Measurements from ENCODE around the gene LRBA. TPM values are rescaled to one million over a fixed set of nuclear protein-coding genes. Genes with fewer than 3 reads are reported as not detected.
A peak's percentile ranks its signal among the peaks of the same experiment; 100 is the strongest.

The LRBA gene
- total and polyA plus RNA-seq, 5 donors from 2014 or later, result 23.0 to 95.3 (median 25.4) TPM

GRCh38 chr4:151015459-151016347, 619 bp upstream of the LRBA start:
- DNase-seq (peak; percentile 75 to 90 (median 88)), ATAC-seq (ENCODE audit: low read depth in 2 of 2) (peak; percentile 85 to 86)
- Mint-ChIP-seq H3K4me3 (peak overlapping the region; percentile 98 to 100 (median 100)), H3K27me3 (no peaks in the 10 kb centered on the region), H3K36me3 (no peaks in the 10 kb centered on the region), H3K27ac (peak overlapping the region; percentile 91 to 99 (median 99)), H3K4me1 (peaks cover 13 to 35% (median 26%) of the 10 kb centered on the region in 4 donors), H3K9me3 (no peaks in the 10 kb centered on the region)
- Histone ChIP-seq H3K36me3 (ENCODE audit: control insufficient read depth, insufficient read depth, low read length) (no peaks in the 10 kb centered on the region), H3K4me1 (ENCODE audit: control insufficient read depth, insufficient read depth, low read length, poor library complexity, severe bottlenecking) (peaks cover 40% of the 10 kb centered on the region), H3K27ac (ENCODE audit: insufficient read depth, low read length, poor library complexity, severe bottlenecking) (peak overlapping the region; percentile 94), H3K4me3 (ENCODE audit: low read depth, low read length) (peak overlapping the region; percentile 98), H3K27me3 (ENCODE audit: control insufficient read depth, insufficient read depth, low read length) (peaks cover 2% of the 10 kb centered on the region), H3K9me3 (ENCODE audit: control insufficient read depth in 2 of 2, low read length in 2 of 2) (no peaks in the 10 kb centered on the region)

- Mint-ChIP-seq H3K9me3 (no peaks in the 10 kb centered on the region), H3K36me3 (no peaks in the 10 kb centered on the region), H3K4me3 (peak overlapping the region; percentile 98 to 100 (median 100)), H3K27ac (peak overlapping the region; percentile 67 to 99 (median 91)), H3K27me3 (no peaks in the 10 kb centered on the region), H3K4me1 (peaks cover 17 to 39% (median 29%) of the 10 kb centered on the region in 4 donors)
- Histone ChIP-seq H3K27me3 (ENCODE audit: control insufficient read depth, insufficient read depth, low read length) (no peaks in the 10 kb centered on the region), H3K4me1 (ENCODE audit: control insufficient read depth, insufficient read depth, low read length, poor library complexity, severe bottlenecking) (peaks cover 40% of the 10 kb centered on the region), H3K9me3 (ENCODE audit: control insufficient read depth in 2 of 2, low read length in 2 of 2) (no peaks in the 10 kb centered on the region), H3K36me3 (ENCODE audit: control insufficient read depth, insufficient read depth, low read length) (no peaks in the 10 kb centered on the region), H3K4me3 (ENCODE audit: low read depth, low read length) (peak overlapping the region; percentile 98), H3K27ac (ENCODE audit: insufficient read depth, low read length, poor library complexity, severe bottlenecking) (peak overlapping the region; percentile 94)
- no peak for DNase-seq
- ATAC-seq (ENCODE audit: low read depth in 2 of 2), result no peak
Observed at GRCh38 chr4:151013944-151014343, 1.1 kb downstream of the LRBA start.

- Histone ChIP-seq H3K36me3 (ENCODE audit: control insufficient read depth, insufficient read depth, low read length) (no peaks in the 10 kb centered on the region), H3K4me3 (ENCODE audit: low read depth, low read length) (peak overlapping the region; percentile 98), H3K9me3 (ENCODE audit: control insufficient read depth in 2 of 2, low read length in 2 of 2) (no peaks in the 10 kb centered on the region), H3K27ac (ENCODE audit: insufficient read depth, low read length, poor library complexity, severe bottlenecking) (no peak overlapping the region), H3K4me1 (ENCODE audit: control insufficient read depth, insufficient read depth, low read length, poor library complexity, severe bottlenecking) (peaks cover 40% of the 10 kb centered on the region), H3K27me3 (ENCODE audit: control insufficient read depth, insufficient read depth, low read length) (no peaks in the 10 kb centered on the region)
- Mint-ChIP-seq H3K4me3 (peak overlapping the region; percentile 98 to 100 (median 100)), H3K9me3 (no peaks in the 10 kb centered on the region), H3K27ac (peak overlapping the region in 2 of 3 donors; percentile 31 to 91), H3K27me3 (no peaks in the 10 kb centered on the region), H3K4me1 (peaks cover 17 to 41% (median 30%) of the 10 kb centered on the region in 4 donors), H3K36me3 (no peaks in the 10 kb centered on the region)
- ATAC-seq (ENCODE audit: low read depth in 2 of 2), result no peak
- no peak for DNase-seq
Observed at GRCh38 chr4:151013491-151013890, 1.6 kb downstream of the LRBA start.

GRCh38 chr4:151012820-151013219, 2.3 kb downstream of the LRBA start:
- H3K9me3 ChIP-seq (ENCODE audit: control insufficient read depth in 2 of 2, low read length in 2 of 2), result no peaks in the 10 kb centered on the region
- peaks cover 40% of the 10 kb centered on the region for H3K4me1 ChIP-seq (ENCODE audit: control insufficient read depth, insufficient read depth, low read length, poor library complexity, severe bottlenecking)
- H3K27ac ChIP-seq (ENCODE audit: insufficient read depth, low read length, poor library complexity, severe bottlenecking), result no peak overlapping the region

GRCh38 chr4:151012376-151012775, 2.7 kb downstream of the LRBA start:
- H3K36me3 ChIP-seq (ENCODE audit: control insufficient read depth, insufficient read depth, low read length), result no peaks in the 10 kb centered on the region
- H3K36me3 Mint-ChIP-seq, result no peaks in the 10 kb centered on the region
- peaks cover 22 to 46% (median 35%) of the 10 kb centered on the region in 4 donors for H3K4me1 Mint-ChIP-seq
- peak overlapping the region; percentile 98 for H3K4me3 ChIP-seq (ENCODE audit: low read depth, low read length)
- peaks cover 40% of the 10 kb centered on the region for H3K4me1 ChIP-seq (ENCODE audit: control insufficient read depth, insufficient read depth, low read length, poor library complexity, severe bottlenecking)
- H3K27me3 Mint-ChIP-seq, result no peaks in the 10 kb centered on the region
- H3K27ac Mint-ChIP-seq, result peak overlapping the region in 2 of 3 donors; percentile 47 to 91
- no peak for ATAC-seq (ENCODE audit: low read depth in 2 of 2)
- no peaks in the 10 kb centered on the region for H3K9me3 Mint-ChIP-seq
- no peaks in the 10 kb centered on the region for H3K9me3 ChIP-seq (ENCODE audit: control insufficient read depth in 2 of 2, low read length in 2 of 2)
- H3K4me3 Mint-ChIP-seq, result peak overlapping the region; percentile 96 to 100 (median 99)
- no peaks in the 10 kb centered on the region for H3K27me3 ChIP-seq (ENCODE audit: control insufficient read depth, insufficient read depth, low read length)
- no peak overlapping the region for H3K27ac ChIP-seq (ENCODE audit: insufficient read depth, low read length, poor library complexity, severe bottlenecking)
- DNase-seq, result no peak

More at GRCh38 chr4:151012820-151013219, 2.3 kb downstream of the LRBA start:
- ATAC-seq (ENCODE audit: low read depth in 2 of 2) (no peak), DNase-seq (no peak)
- Mint-ChIP-seq H3K4me1 (peaks cover 19 to 42% (median 33%) of the 10 kb centered on the region in 4 donors), H3K4me3 (peak overlapping the region; percentile 96 to 100 (median 99)), H3K27me3 (no peaks in the 10 kb centered on the region), H3K36me3 (no peaks in the 10 kb centered on the region), H3K9me3 (no peaks in the 10 kb centered on the region), H3K27ac (peak overlapping the region; percentile 6 to 91 (median 17))
- Histone ChIP-seq H3K4me3 (ENCODE audit: low read depth, low read length) (peak overlapping the region; percentile 98), H3K36me3 (ENCODE audit: control insufficient read depth, insufficient read depth, low read length) (no peaks in the 10 kb centered on the region), H3K27me3 (ENCODE audit: control insufficient read depth, insufficient read depth, low read length) (no peaks in the 10 kb centered on the region)

- Mint-ChIP-seq H3K36me3 (peaks cover 16% of the 10 kb centered on the region), H3K4me1 (peaks cover 31 to 81% (median 53%) of the 10 kb centered on the region in 4 donors), H3K4me3 (no peak overlapping the region), H3K27me3 (no peaks in the 10 kb centered on the region), H3K27ac (peak overlapping the region in 1 of 3 donors; percentile 71), H3K9me3 (no peaks in the 10 kb centered on the region)
- H3K4me3 ChIP-seq (ENCODE audit: low read depth, low read length), result no peak overlapping the region
- no peak for DNase-seq
- H3K36me3 ChIP-seq (ENCODE audit: control insufficient read depth, insufficient read depth, low read length), result no peaks in the 10 kb centered on the region
- no peaks in the 10 kb centered on the region for H3K27me3 ChIP-seq (ENCODE audit: control insufficient read depth, insufficient read depth, low read length)
- peaks cover 6% of the 10 kb centered on the region for H3K4me1 ChIP-seq (ENCODE audit: control insufficient read depth, insufficient read depth, low read length, poor library complexity, severe bottlenecking)
- H3K9me3 ChIP-seq (ENCODE audit: control insufficient read depth in 2 of 2, low read length in 2 of 2), result no peaks in the 10 kb centered on the region
- no peak for ATAC-seq (ENCODE audit: low read depth in 2 of 2)
- H3K27ac ChIP-seq (ENCODE audit: insufficient read depth, low read length, poor library complexity, severe bottlenecking), result no peak overlapping the region
Observed at GRCh38 chr4:151004222-151004621, 10.9 kb downstream of the LRBA start.

- Mint-ChIP-seq H3K27ac (peak overlapping the region in 1 of 3 donors; percentile 31), H3K36me3 (peaks cover 20% of the 10 kb centered on the region), H3K4me3 (peak overlapping the region in 2 of 4 donors; percentile 21 to 43), H3K9me3 (no peaks in the 10 kb centered on the region), H3K4me1 (peaks cover 39 to 89% (median 67%) of the 10 kb centered on the region in 4 donors), H3K27me3 (no peaks in the 10 kb centered on the region)
- Histone ChIP-seq H3K9me3 (ENCODE audit: control insufficient read depth in 2 of 2, low read length in 2 of 2) (no peaks in the 10 kb centered on the region), H3K4me1 (ENCODE audit: control insufficient read depth, insufficient read depth, low read length, poor library complexity, severe bottlenecking) (peaks cover 6% of the 10 kb centered on the region), H3K27me3 (ENCODE audit: control insufficient read depth, insufficient read depth, low read length) (no peaks in the 10 kb centered on the region), H3K27ac (ENCODE audit: insufficient read depth, low read length, poor library complexity, severe bottlenecking) (no peak overlapping the region), H3K4me3 (ENCODE audit: low read depth, low read length) (no peak overlapping the region), H3K36me3 (ENCODE audit: control insufficient read depth, insufficient read depth, low read length) (no peaks in the 10 kb centered on the region)
- ATAC-seq (ENCODE audit: low read depth in 2 of 2), result no peak
- DNase-seq, result no peak
Observed at GRCh38 chr4:151000747-151001429, 14.2 kb downstream of the LRBA start.

All from CD4-positive, CD25-positive, alpha-beta regulatory T cell (primary cell).